ENCODE results near the gene CENPH.
"Not testable (repeated sequence)": the region's sequence is repeated elsewhere in the genome, so short reads cannot be mapped to it uniquely, and the experiment has no call there.

CENPH gene

GRCh38 chr5:69255940-69256339 lies 66.6 kb downstream of the CENPH start:
- not testable (repeated sequence) for DNase-seq

GRCh38 chr5:69257577-69257976 lies 68.2 kb downstream of the CENPH start:
- no peak for DNase-seq
